Activated naive CD8-positive, alpha-beta T cell treated with anti-CD3 and anti-CD28 coated beads, Interleukin-2, amount 50 U/mL, for 24 hours (primary cell): ENCODE results near the gene CD28.

Experiments
- ATAC-seq: fragments of 150-1000 bp; cut with Tn5 transposase; one replicate; pipeline ENCODE4 v1.10.0; 2021
- DNase-seq: peaks from one replicate; pipeline ENCODE4 v3.0.0; 2021
- H3K27ac Mint-ChIP-seq: one replicate; pipeline ENCODE4 v1.8.0; 2021; ENCODE audit warnings: mild to moderate bottlenecking, mixed read lengths
- H3K27me3 Mint-ChIP-seq: one replicate; pipeline ENCODE4 v1.8.0; 2021; ENCODE audit warnings: mixed read lengths
- H3K36me3 Mint-ChIP-seq: one replicate; pipeline ENCODE4 v1.8.0; 2021; ENCODE audit warnings: low read depth, mixed read lengths
- H3K4me1 Mint-ChIP-seq: one replicate; pipeline ENCODE4 v1.8.0; 2021; ENCODE audit warnings: mixed read lengths
- H3K4me3 Mint-ChIP-seq: one replicate; pipeline ENCODE4 v1.8.0; 2021; ENCODE audit warnings: mild to moderate bottlenecking, moderate library complexity, mixed read lengths
- H3K9me3 Mint-ChIP-seq: one replicate; pipeline ENCODE4 v1.8.0; 2021; ENCODE audit warnings: mixed read lengths

CD28 gene

DNA sequence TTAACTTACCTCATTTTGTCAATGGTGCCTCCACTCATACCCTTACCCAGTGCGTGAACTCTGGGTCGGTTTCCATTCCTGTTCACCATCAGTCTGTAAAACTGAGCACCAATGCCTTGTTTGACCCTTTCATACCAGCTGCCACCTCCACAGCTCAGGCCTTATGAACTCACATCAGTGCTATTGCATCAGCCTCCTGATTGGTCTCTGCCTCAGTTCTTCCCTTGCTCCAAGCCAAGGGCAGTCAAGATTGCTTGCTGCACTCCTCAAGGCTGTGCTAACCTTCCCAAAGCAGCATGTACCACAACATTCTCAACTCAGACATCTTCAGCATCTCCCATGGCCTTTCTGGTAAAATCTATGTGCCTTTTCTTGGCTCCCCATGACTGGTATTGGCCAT lies 9.3 kb downstream of the CD28 start:
- Mint-ChIP-seq H3K9me3 (peaks cover 11% of the 10 kb centered on the region), H3K36me3 (peaks cover 67% of the 10 kb centered on the region), H3K4me3 (peak overlapping the region; percentile 41), H3K27ac (peak overlapping the region; percentile 89), H3K27me3 (peaks cover 2% of the 10 kb centered on the region), H3K4me1 (peaks cover 99% of the 10 kb centered on the region)
- DNase-seq (no peak), ATAC-seq (no peak)

- peaks cover 2% of the 10 kb centered on the region for H3K27me3 Mint-ChIP-seq
- H3K27ac Mint-ChIP-seq, result peak overlapping the region; percentile 96
- ATAC-seq, result peak; percentile 85
Measured at GRCh38 chr2:203718087-203718486, 11.6 kb downstream of the CD28 start.

GRCh38 chr2:203719456-203720410 lies 13.3 kb downstream of the CD28 start:
- Mint-ChIP-seq H3K9me3 (peaks cover 11% of the 10 kb centered on the region), H3K4me1 (peaks cover 93% of the 10 kb centered on the region), H3K27ac (peak overlapping the region; percentile 96), H3K27me3 (peaks cover 2% of the 10 kb centered on the region), H3K4me3 (peak overlapping the region; percentile 62), H3K36me3 (peaks cover 55% of the 10 kb centered on the region)
- DNase-seq, result no peak
- ATAC-seq, result no peak

More at GRCh38 chr2:203718087-203718486, 11.6 kb downstream of the CD28 start:
- peak overlapping the region; percentile 62 for H3K4me3 Mint-ChIP-seq
- H3K36me3 Mint-ChIP-seq, result peaks cover 61% of the 10 kb centered on the region
- H3K4me1 Mint-ChIP-seq, result peaks cover 99% of the 10 kb centered on the region
- peaks cover 11% of the 10 kb centered on the region for H3K9me3 Mint-ChIP-seq
- DNase-seq, result peak; percentile 63

GRCh38 chr2:203720915-203721672 lies 14.7 kb downstream of the CD28 start:
- H3K36me3 Mint-ChIP-seq, result peaks cover 45% of the 10 kb centered on the region
- H3K9me3 Mint-ChIP-seq, result peaks cover 11% of the 10 kb centered on the region
- DNase-seq, result no peak
- no peak overlapping the region for H3K4me3 Mint-ChIP-seq
- H3K4me1 Mint-ChIP-seq, result peaks cover 91% of the 10 kb centered on the region
- peak overlapping the region; percentile 96 for H3K27ac Mint-ChIP-seq
- H3K27me3 Mint-ChIP-seq, result peaks cover 2% of the 10 kb centered on the region
- ATAC-seq, result no peak

GRCh38 chr2:203721781-203722300 lies 15.4 kb downstream of the CD28 start:
- peak overlapping the region; percentile 96 for H3K27ac Mint-ChIP-seq
- no peak overlapping the region for H3K4me3 Mint-ChIP-seq
- peaks cover 90% of the 10 kb centered on the region for H3K4me1 Mint-ChIP-seq
- no peak for DNase-seq
- H3K27me3 Mint-ChIP-seq, result peaks cover 2% of the 10 kb centered on the region
- peaks cover 12% of the 10 kb centered on the region for H3K9me3 Mint-ChIP-seq
- ATAC-seq, result no peak
- peaks cover 47% of the 10 kb centered on the region for H3K36me3 Mint-ChIP-seq

DNA sequence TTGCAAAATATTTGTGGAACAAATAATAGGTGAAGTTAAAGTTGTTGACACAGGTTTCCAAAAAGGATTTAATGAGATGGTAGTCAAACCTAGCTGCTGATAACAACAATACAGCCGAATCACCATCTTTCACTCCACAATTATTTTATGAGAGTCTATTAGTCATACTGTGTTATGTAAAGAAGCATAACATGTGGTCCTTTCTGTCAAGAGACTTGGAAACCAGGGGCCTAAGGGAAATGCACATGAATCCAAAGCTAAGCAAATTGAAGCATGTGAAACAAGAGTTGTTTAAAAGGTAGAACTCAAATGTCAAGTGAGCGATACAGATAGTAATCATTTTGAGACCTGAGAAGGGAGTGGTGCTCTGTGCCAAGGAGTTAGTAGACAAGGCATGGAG lies 16.0 kb downstream of the CD28 start:
- H3K36me3 Mint-ChIP-seq, result peaks cover 48% of the 10 kb centered on the region
- peak overlapping the region; percentile 19 for H3K4me3 Mint-ChIP-seq
- peaks cover 2% of the 10 kb centered on the region for H3K27me3 Mint-ChIP-seq

DNA sequence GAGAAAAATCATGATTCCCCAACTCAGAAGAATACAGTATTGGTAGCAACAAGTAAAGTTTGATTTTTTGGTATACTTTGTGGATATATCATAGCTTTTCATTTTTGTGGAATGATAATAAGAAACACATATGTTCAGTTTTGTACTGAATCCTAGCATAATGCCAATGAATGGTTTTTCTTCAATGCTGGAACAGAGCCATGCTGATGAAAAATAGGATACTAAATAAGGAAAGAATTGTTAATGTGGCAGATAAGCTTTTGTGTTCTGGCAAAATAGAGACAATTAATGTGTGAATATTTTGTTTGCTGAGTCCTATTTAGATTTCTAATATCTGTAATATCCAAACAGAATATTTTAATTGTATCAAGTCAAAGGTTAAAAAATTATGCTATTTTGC lies 21.9 kb downstream of the CD28 start:
- ATAC-seq, result no peak
- no peak for DNase-seq
- no peak overlapping the region for H3K27ac Mint-ChIP-seq
- H3K4me3 Mint-ChIP-seq, result no peak overlapping the region
- peaks cover 82% of the 10 kb centered on the region for H3K4me1 Mint-ChIP-seq
- no peaks in the 10 kb centered on the region for H3K27me3 Mint-ChIP-seq
- peaks cover 63% of the 10 kb centered on the region for H3K36me3 Mint-ChIP-seq
- H3K9me3 Mint-ChIP-seq, result peaks cover 4% of the 10 kb centered on the region

More for the DNA sequence above, 16.0 kb downstream of the CD28 start:
- DNase-seq (no peak), ATAC-seq (peak; percentile 24)
- peaks cover 88% of the 10 kb centered on the region for H3K4me1 Mint-ChIP-seq
- peaks cover 10% of the 10 kb centered on the region for H3K9me3 Mint-ChIP-seq
- H3K27ac Mint-ChIP-seq, result peak overlapping the region; percentile 96

DNA sequence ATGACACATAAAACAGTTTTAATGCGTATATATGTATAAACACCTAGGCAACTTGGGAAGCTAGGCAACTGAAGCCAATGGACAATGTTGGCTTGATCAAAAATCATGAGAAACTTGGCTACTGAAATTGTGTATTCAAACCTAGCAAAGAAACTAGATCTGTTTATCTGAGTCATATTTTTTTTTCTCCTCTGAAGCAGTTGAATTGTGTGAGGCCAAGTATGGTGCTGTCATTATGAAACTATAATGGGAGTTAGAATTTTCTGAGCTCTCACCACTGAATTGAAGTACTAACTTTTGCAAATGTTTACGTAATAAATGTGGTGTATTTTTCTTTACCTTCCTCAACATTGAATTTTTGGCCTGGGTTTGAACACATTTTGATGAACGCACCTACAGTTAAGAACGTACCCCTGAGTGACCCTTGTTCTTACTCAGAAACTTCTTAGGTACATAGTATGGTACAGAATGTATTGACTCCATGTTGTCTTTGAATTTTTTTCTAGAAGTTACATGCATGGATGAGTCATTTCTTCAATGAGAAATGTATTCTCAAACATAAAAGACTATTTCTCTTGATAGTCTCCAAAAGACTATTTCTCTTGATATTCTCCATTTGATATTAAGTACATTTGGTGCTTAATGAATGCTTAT lies 23.8 kb downstream of the CD28 start:
- Mint-ChIP-seq H3K36me3 (peaks cover 72% of the 10 kb centered on the region), H3K27ac (peak overlapping the region; percentile 99), H3K4me3 (peak overlapping the region; percentile 30), H3K9me3 (peaks cover 4% of the 10 kb centered on the region), H3K4me1 (peaks cover 87% of the 10 kb centered on the region), H3K27me3 (no peaks in the 10 kb centered on the region)
- ATAC-seq (peak; percentile 58), DNase-seq (no peak)

- Mint-ChIP-seq H3K36me3 (peaks cover 79% of the 10 kb centered on the region), H3K4me3 (peak overlapping the region; percentile 4), H3K4me1 (peaks cover 89% of the 10 kb centered on the region), H3K27me3 (no peaks in the 10 kb centered on the region), H3K27ac (peak overlapping the region; percentile 99), H3K9me3 (peaks cover 5% of the 10 kb centered on the region)
- ATAC-seq (no peak), DNase-seq (no peak)
Measured at GRCh38 chr2:203730883-203731282, 24.4 kb downstream of the CD28 start.

- Mint-ChIP-seq H3K27me3 (no peaks in the 10 kb centered on the region), H3K27ac (peak overlapping the region; percentile 99), H3K9me3 (peaks cover 5% of the 10 kb centered on the region), H3K4me1 (peaks cover 92% of the 10 kb centered on the region), H3K4me3 (peak overlapping the region; percentile 16), H3K36me3 (peaks cover 78% of the 10 kb centered on the region)
- no peak for ATAC-seq
- DNase-seq, result no peak
Measured at GRCh38 chr2:203732092-203732952, 25.9 kb downstream of the CD28 start.

GRCh38 chr2:203732953-203733510 lies 26.6 kb downstream of the CD28 start:
- H3K27me3 Mint-ChIP-seq, result no peaks in the 10 kb centered on the region
- peak overlapping the region; percentile 99 for H3K27ac Mint-ChIP-seq
- ATAC-seq (no peak), DNase-seq (no peak)
- peak overlapping the region; percentile 32 for H3K4me3 Mint-ChIP-seq
- peaks cover 97% of the 10 kb centered on the region for H3K4me1 Mint-ChIP-seq
- H3K9me3 Mint-ChIP-seq, result peaks cover 5% of the 10 kb centered on the region
- peaks cover 78% of the 10 kb centered on the region for H3K36me3 Mint-ChIP-seq

DNA sequence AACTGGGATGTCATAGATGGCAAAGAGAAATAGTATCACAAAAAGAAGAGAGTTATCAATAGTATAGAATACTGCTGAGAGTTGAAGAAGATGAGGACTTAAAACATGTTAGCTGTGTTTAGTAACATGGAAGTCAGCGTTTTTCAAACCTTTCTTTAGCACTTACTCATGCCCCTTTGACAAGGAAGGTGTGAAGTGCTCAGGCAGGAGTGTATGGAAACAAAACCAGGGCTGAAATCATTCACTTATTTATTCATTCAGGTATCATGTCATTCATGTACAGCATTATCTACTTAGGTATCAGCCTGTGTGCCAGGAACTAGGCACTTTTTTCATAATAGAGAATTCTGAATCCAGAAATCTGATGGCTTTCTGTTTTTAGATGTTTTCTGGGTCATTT lies 27.2 kb downstream of the CD28 start:
- Mint-ChIP-seq H3K36me3 (peaks cover 79% of the 10 kb centered on the region), H3K27ac (peak overlapping the region; percentile 99), H3K4me3 (peak overlapping the region; percentile 32), H3K9me3 (peaks cover 5% of the 10 kb centered on the region), H3K4me1 (peaks cover 100% of the 10 kb centered on the region), H3K27me3 (no peaks in the 10 kb centered on the region)
- DNase-seq (no peak), ATAC-seq (peak; percentile 57)

DNA sequence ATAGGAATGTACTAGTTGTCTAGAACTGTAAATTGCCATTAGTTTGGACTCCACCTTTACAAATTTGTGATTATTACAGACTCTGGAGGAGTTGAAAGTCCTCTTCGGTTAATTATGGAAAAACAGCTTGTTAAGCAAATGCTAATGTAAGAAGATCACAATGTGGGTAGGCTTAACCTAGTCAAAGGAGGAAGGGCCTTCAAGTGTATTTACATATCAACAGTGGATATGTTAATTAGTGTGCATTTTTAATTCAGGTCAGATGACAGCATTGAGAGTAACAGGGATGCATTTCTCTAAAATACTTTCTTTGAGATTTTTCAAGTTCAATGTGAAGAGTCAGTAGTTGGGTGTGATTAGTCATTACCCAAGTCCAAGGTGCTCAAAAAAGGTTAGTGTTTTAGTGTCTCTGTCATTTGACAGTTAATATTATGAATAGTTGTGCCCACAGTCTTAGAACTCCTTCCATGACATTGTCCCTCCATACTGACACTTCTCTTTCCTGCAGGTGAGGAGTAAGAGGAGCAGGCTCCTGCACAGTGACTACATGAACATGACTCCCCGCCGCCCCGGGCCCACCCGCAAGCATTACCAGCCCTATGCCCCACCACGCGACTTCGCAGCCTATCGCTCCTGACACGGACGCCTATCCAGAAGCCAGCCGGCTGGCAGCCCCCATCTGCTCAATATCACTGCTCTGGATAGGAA lies 28.0 kb downstream of the CD28 start:
- H3K9me3 Mint-ChIP-seq, result peaks cover 5% of the 10 kb centered on the region
- no peaks in the 10 kb centered on the region for H3K27me3 Mint-ChIP-seq
- ATAC-seq (peak; percentile 53), DNase-seq (no peak)
- H3K36me3 Mint-ChIP-seq, result peaks cover 79% of the 10 kb centered on the region
- peaks cover 100% of the 10 kb centered on the region for H3K4me1 Mint-ChIP-seq
- peak overlapping the region; percentile 15 for H3K4me3 Mint-ChIP-seq
- H3K27ac Mint-ChIP-seq, result peak overlapping the region; percentile 99
